HL-60 (cell line): ENCODE results near the gene FKBP9.
A peak's percentile ranks its signal among the peaks of the same experiment; 100 is the strongest.

Experiments used
- DNase-seq, 2 experiments: peaks; one replicate each; pipeline ENCODE4 v3.0.0-alpha.2; 2010 to 2020; ENCODE audit warnings: low read depth in 1 of 2, low spot score in 1 of 2
- H3K27ac ChIP-seq: fragments of 250-450 bp; sonication (Bioruptor Pico); replicated peaks from 2 replicates; pipeline ENCODE4 v1.5.1; 2020; ENCODE audit warnings: mild to moderate bottlenecking, moderate library complexity
- H3K27me3 ChIP-seq: fragments of 250-450 bp; sonication (Bioruptor Pico); 2 replicates; pipeline ENCODE4 v1.5.1; 2021; ENCODE audit warnings: mild to moderate bottlenecking, moderate library complexity; ENCODE audit not compliant: insufficient read depth, poor library complexity, severe bottlenecking
- H3K4me3 ChIP-seq: replicated peaks from 2 replicates; pipeline ENCODE4 v1.5.1; 2011; ENCODE audit warnings: mild to moderate bottlenecking, control low read depth, low read length; ENCODE audit not compliant: insufficient read depth
- CTCF ChIP-seq: IDR thresholded peaks from one replicate; pipeline ENCODE4 v1.5.1; 2011; ENCODE audit warnings: low read length, control low read depth, inconsistent platforms; ENCODE audit not compliant: insufficient read depth
- GABPA ChIP-seq: IDR thresholded peaks from 2 replicates; pipeline ENCODE4 v1.6.1; 2012; ENCODE audit warnings: low read depth
- POLR2AphosphoS5 ChIP-seq: IDR thresholded peaks from 2 replicates; pipeline ENCODE4 v1.6.1; 2012; ENCODE audit warnings: low read depth
- REST ChIP-seq: IDR thresholded peaks from 2 replicates; pipeline ENCODE4 v1.6.1; 2012; ENCODE audit warnings: low read depth; ENCODE audit not compliant: insufficient replicate concordance
- SPI1 ChIP-seq: IDR thresholded peaks from 2 replicates; pipeline ENCODE4 v1.6.1; 2012; ENCODE audit warnings: low read depth, mild to moderate bottlenecking, borderline replicate concordance

The FKBP9 gene

GRCh38 chr7:33040803-33041516, 83.7 kb downstream of the FKBP9 start:
- peak overlapping the region; percentile 1; the same call in 1 of the 2 replicates for H3K27ac ChIP-seq
- DNase-seq = peak in 1 of 2 experiments; percentile 15

DNA sequence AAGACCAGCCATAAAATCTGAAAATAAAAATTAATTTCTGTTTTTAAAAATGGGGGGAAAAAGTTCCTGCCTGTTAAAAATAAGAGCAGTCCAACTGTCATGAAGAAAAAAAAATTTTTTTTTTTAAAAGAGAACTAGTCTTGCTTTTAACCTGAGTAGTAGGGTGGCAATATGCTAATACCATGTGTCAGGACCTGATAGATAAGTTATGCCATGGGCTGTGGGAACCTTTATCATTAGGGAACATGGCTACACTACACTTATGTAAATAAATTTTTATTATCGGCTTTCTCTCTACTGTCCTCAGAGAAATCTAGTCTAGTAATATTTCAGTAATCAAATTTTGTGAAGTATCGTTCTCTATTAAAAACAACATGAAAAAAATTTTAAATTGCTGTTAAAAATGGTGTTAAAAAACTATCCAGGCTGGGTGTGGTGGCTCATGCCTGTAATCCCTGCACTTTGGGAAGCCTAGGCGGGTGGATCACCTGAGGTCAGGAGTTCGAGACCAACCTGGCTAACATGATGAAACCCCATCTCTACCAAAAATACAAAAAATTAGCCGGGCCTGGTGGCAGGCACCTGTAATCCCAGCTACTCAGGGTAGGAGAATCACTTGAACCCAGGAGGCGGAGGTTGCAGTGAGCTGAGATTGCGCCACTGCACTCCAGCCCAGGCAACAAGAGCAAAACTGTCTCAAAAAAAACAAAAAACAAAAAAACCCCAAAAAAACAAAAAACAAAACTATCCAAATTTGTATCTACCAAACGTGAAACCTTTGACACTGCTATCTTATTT, 84.6 kb downstream of the FKBP9 start:
- Histone ChIP-seq H3K27ac (no peak overlapping the region; the same call in 1 of the 2 replicates), H3K4me3 (no peak overlapping the region), H3K27me3 (no peaks in the 10 kb centered on the region)
- no peak for DNase-seq
- TF ChIP-seq GABPA = no peak
- TF ChIP-seq REST = no peak
- no peak for TF ChIP-seq POLR2AphosphoS5
- no peak for TF ChIP-seq CTCF
- TF ChIP-seq SPI1 = no peak

More at GRCh38 chr7:33040803-33041516, 83.7 kb downstream of the FKBP9 start:
- H3K27me3 ChIP-seq = no peaks in the 10 kb centered on the region
- H3K4me3 ChIP-seq = no peak overlapping the region
- TF ChIP-seq SPI1 (peak; percentile 55), POLR2AphosphoS5 (no peak)

DNA sequence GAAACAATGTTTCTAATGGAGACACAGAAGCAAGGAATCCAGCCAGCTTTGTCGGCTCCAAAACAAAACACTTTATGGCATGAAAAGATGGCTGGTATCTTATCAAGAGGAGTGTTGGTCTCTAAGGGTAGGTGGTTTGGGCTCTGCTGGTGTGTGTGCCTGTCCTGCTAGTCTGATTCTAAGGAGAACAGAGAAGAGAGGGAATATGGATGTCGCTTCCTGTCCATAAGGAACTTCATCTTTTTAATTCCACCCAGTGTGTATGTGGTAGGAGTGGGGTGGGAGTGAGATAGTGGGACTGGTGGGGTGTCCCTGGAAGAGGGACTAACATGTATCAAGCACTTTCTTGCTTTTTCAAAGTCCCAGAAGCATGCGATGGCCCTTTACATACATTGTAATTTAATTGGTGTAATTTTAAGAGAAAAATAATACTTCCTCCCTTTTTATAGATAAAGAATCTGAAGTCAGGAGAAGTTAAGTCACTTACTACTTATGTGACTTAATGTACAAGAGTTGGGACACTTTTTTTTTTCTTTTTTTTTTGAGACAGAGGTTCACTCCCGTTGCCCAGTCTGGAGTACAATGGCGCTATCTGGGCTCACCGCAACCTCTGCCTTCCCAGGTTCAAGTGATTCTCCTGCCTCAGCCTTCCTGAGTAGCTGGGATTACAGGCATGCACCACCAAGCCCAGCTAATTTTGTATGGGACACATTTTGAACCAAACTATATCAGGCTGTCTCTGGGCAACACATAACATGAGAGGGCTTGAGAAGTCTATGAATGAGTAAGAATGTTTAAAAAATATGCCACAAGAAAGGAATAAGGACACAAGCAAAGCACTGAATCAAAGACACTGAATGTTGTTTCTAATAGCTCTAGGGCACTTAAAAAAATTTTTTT, 86.5 kb downstream of the FKBP9 start:
- DNase-seq = no peak
- Histone ChIP-seq H3K4me3 (no peak overlapping the region), H3K27me3 (no peaks in the 10 kb centered on the region), H3K27ac (no peak overlapping the region)
- TF ChIP-seq GABPA (no peak), REST (no peak), CTCF (no peak), POLR2AphosphoS5 (no peak)

- no peak overlapping the region for H3K27ac ChIP-seq
These were observed 87.1 kb downstream of the FKBP9 start for GRCh38 chr7:33044401-33044718.

More at GRCh38 chr7:33044401-33044718, 87.1 kb downstream of the FKBP9 start:
- no peak overlapping the region for H3K4me3 ChIP-seq
- H3K27me3 ChIP-seq = no peaks in the 10 kb centered on the region
- no peak for DNase-seq
- no peak for TF ChIP-seq CTCF
- no peak for TF ChIP-seq SPI1
- TF ChIP-seq REST = no peak
- TF ChIP-seq POLR2AphosphoS5 = no peak
- no peak for TF ChIP-seq GABPA
